ENCODE measurements around the gene SLC1A3.
"Not testable (repeated sequence)": the region's sequence is repeated elsewhere in the genome, so short reads cannot be mapped to it uniquely, and the experiment has no call there.

SLC1A3 gene

GRCh38 chr5:36606428-36607113 is at the start of gene SLC1A3:
TSS of gene SLC1A3 (plus strand) at chr5:36606606. CDS start at chr5:36608424, 1,818 bp downstream.
- Histone ChIP-seq H3K9me3 (ENCODE audit: control insufficient read depth, insufficient read depth, low read length) (no peaks in the 10 kb centered on the region), H3K4me1 (ENCODE audit: insufficient read depth, low read length) (peaks cover 10% of the 10 kb centered on the region), H3K36me3 (ENCODE audit: insufficient read depth, low read length) (no peaks in the 10 kb centered on the region), H3K9ac (ENCODE audit: low read depth, low read length) (peak within 1 kb of the TSS; percentile 51)

- Histone ChIP-seq H3K9ac (ENCODE audit: low read depth, low read length) (no peak overlapping the region), H3K36me3 (ENCODE audit: insufficient read depth, low read length) (no peaks in the 10 kb centered on the region), H3K4me1 (ENCODE audit: insufficient read depth, low read length) (no peaks in the 10 kb centered on the region), H3K9me3 (ENCODE audit: control insufficient read depth, insufficient read depth, low read length) (no peaks in the 10 kb centered on the region; the same call in 1 of the 2 replicates)
These were observed 47.8 kb upstream of the SLC1A3 start for GRCh38 chr5:36558641-36559040.

- Histone ChIP-seq H3K4me1 (ENCODE audit: insufficient read depth, low read length) (no peaks in the 10 kb centered on the region), H3K36me3 (ENCODE audit: insufficient read depth, low read length) (no peaks in the 10 kb centered on the region), H3K9me3 (ENCODE audit: control insufficient read depth, insufficient read depth, low read length) (no peaks in the 10 kb centered on the region; the same call in 1 of the 2 replicates), H3K9ac (ENCODE audit: low read depth, low read length) (no peak overlapping the region)
These were observed 44.8 kb upstream of the SLC1A3 start for GRCh38 chr5:36561601-36562000.

GRCh38 chr5:36569491-36569890 is 36.9 kb upstream of the SLC1A3 start:
- Histone ChIP-seq H3K4me1 (ENCODE audit: insufficient read depth, low read length) (peaks cover 7% of the 10 kb centered on the region; the same call in 1 of the 2 replicates), H3K9me3 (ENCODE audit: control insufficient read depth, insufficient read depth, low read length) (no peaks in the 10 kb centered on the region), H3K9ac (ENCODE audit: low read depth, low read length) (no peak overlapping the region), H3K36me3 (ENCODE audit: insufficient read depth, low read length) (no peaks in the 10 kb centered on the region)

- peaks cover 12% of the 10 kb centered on the region; the same call in 1 of the 2 replicates for H3K4me1 ChIP-seq (ENCODE audit: insufficient read depth, low read length)
- no peaks in the 10 kb centered on the region for H3K9me3 ChIP-seq (ENCODE audit: control insufficient read depth, insufficient read depth, low read length)
- no peaks in the 10 kb centered on the region for H3K36me3 ChIP-seq (ENCODE audit: insufficient read depth, low read length)
- no peak overlapping the region for H3K9ac ChIP-seq (ENCODE audit: low read depth, low read length)
These were observed 35.9 kb upstream of the SLC1A3 start for GRCh38 chr5:36570301-36571095.

GRCh38 chr5:36571401-36572042 is 34.9 kb upstream of the SLC1A3 start:
- H3K9me3 ChIP-seq (ENCODE audit: control insufficient read depth, insufficient read depth, low read length), result no peaks in the 10 kb centered on the region

GRCh38 chr5:36573438-36573837 is 33.0 kb upstream of the SLC1A3 start:
- H3K9me3 ChIP-seq (ENCODE audit: control insufficient read depth, insufficient read depth, low read length), result no peaks in the 10 kb centered on the region
- H3K9ac ChIP-seq (ENCODE audit: low read depth, low read length), result no peak overlapping the region
- peaks cover 13% of the 10 kb centered on the region; the same call in 1 of the 2 replicates for H3K4me1 ChIP-seq (ENCODE audit: insufficient read depth, low read length)
- no peaks in the 10 kb centered on the region for H3K36me3 ChIP-seq (ENCODE audit: insufficient read depth, low read length)

More at GRCh38 chr5:36571401-36572042, 34.9 kb upstream of the SLC1A3 start:
- H3K36me3 ChIP-seq (ENCODE audit: insufficient read depth, low read length), result no peaks in the 10 kb centered on the region
- peaks cover 13% of the 10 kb centered on the region; the same call in 1 of the 2 replicates for H3K4me1 ChIP-seq (ENCODE audit: insufficient read depth, low read length)
- H3K9ac ChIP-seq (ENCODE audit: low read depth, low read length), result no peak overlapping the region

GRCh38 chr5:36575361-36575781 is 31.0 kb upstream of the SLC1A3 start:
- Histone ChIP-seq H3K4me1 (ENCODE audit: insufficient read depth, low read length) (peaks cover 13% of the 10 kb centered on the region; the same call in 1 of the 2 replicates), H3K9ac (ENCODE audit: low read depth, low read length) (no peak overlapping the region), H3K36me3 (ENCODE audit: insufficient read depth, low read length) (no peaks in the 10 kb centered on the region), H3K9me3 (ENCODE audit: control insufficient read depth, insufficient read depth, low read length) (no peaks in the 10 kb centered on the region)

GRCh38 chr5:36576721-36577120 is 29.7 kb upstream of the SLC1A3 start:
- Histone ChIP-seq H3K9ac (ENCODE audit: low read depth, low read length) (no peak overlapping the region), H3K4me1 (ENCODE audit: insufficient read depth, low read length) (peaks cover 13% of the 10 kb centered on the region; the same call in 1 of the 2 replicates), H3K36me3 (ENCODE audit: insufficient read depth, low read length) (no peaks in the 10 kb centered on the region), H3K9me3 (ENCODE audit: control insufficient read depth, insufficient read depth, low read length) (no peaks in the 10 kb centered on the region)

GRCh38 chr5:36579858-36580257 is 26.5 kb upstream of the SLC1A3 start:
- H3K4me1 ChIP-seq (ENCODE audit: insufficient read depth, low read length); H3K36me3 ChIP-seq (ENCODE audit: insufficient read depth, low read length); H3K9me3 ChIP-seq (ENCODE audit: control insufficient read depth, insufficient read depth, low read length); H3K9ac ChIP-seq (ENCODE audit: low read depth, low read length): not testable (repeated sequence)

GRCh38 chr5:36581070-36581469 is 25.3 kb upstream of the SLC1A3 start:
- H3K9ac ChIP-seq (ENCODE audit: low read depth, low read length), result no peak overlapping the region
- H3K4me1 ChIP-seq (ENCODE audit: insufficient read depth, low read length), result no peaks in the 10 kb centered on the region
- no peaks in the 10 kb centered on the region for H3K36me3 ChIP-seq (ENCODE audit: insufficient read depth, low read length)
- no peaks in the 10 kb centered on the region for H3K9me3 ChIP-seq (ENCODE audit: control insufficient read depth, insufficient read depth, low read length)

GRCh38 chr5:36584009-36584875 is 22.2 kb upstream of the SLC1A3 start:
- Histone ChIP-seq H3K4me1 (ENCODE audit: insufficient read depth, low read length) (no peaks in the 10 kb centered on the region), H3K36me3 (ENCODE audit: insufficient read depth, low read length) (no peaks in the 10 kb centered on the region), H3K9ac (ENCODE audit: low read depth, low read length) (no peak overlapping the region), H3K9me3 (ENCODE audit: control insufficient read depth, insufficient read depth, low read length) (no peaks in the 10 kb centered on the region)

- H3K9ac ChIP-seq (ENCODE audit: low read depth, low read length), result no peak overlapping the region
- H3K9me3 ChIP-seq (ENCODE audit: control insufficient read depth, insufficient read depth, low read length), result no peaks in the 10 kb centered on the region
- H3K4me1 ChIP-seq (ENCODE audit: insufficient read depth, low read length), result no peaks in the 10 kb centered on the region; the same call in 1 of the 2 replicates
- H3K36me3 ChIP-seq (ENCODE audit: insufficient read depth, low read length), result no peaks in the 10 kb centered on the region
These were observed 20.7 kb upstream of the SLC1A3 start for GRCh38 chr5:36585701-36586100.

- Histone ChIP-seq H3K9me3 (ENCODE audit: control insufficient read depth, insufficient read depth, low read length) (no peaks in the 10 kb centered on the region), H3K4me1 (ENCODE audit: insufficient read depth, low read length) (no peaks in the 10 kb centered on the region; the same call in 1 of the 2 replicates), H3K36me3 (ENCODE audit: insufficient read depth, low read length) (no peaks in the 10 kb centered on the region), H3K9ac (ENCODE audit: low read depth, low read length) (no peak overlapping the region)
These were observed 19.1 kb upstream of the SLC1A3 start for GRCh38 chr5:36587354-36587753.

Data from ES-I3 (cell line).